Measurements from ENCODE around the gene SKAP1.

DNA sequence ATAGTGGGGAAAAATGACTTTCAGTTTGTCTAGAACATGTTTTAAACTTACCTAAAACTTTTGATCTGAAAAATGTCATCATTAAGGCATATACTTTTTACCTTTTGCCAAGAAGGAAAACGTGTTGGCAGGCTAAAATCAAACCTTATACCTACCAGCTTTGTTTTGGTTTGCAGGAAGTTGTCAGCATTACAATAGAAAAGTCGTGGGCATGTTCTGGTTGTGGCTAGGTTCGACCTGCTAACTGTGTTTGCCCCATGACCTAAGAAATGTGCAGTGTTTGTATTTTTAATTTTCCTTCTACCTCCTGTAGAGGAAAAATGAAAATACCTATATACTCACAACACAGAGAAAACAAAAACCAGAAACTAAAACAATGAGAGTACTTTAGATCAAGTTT, 13.0 kb downstream of the SKAP1 start:
- no peak for TF ChIP-seq CTCF (conservative IDR thresholded peaks at IDR 0.05 in 1 of 2, IDR thresholded peaks at IDR 0.05 in 1 of 2; ENCODE audit: low read depth in 1 of 2, low read length in 2 of 2)
- TF ChIP-seq EZH2 (IDR thresholded peaks at IDR 0.05; ENCODE audit: low read length, missing control alignments), result no peak
